Measurements from ENCODE around the gene NLGN1. TPM values are rescaled to one million over a fixed set of nuclear protein-coding genes. Genes with fewer than 3 reads are reported as not detected.

Gene NLGN1
- total RNA-seq, 1 donor from 2014 or later: 4.5 TPM

GRCh38 chr3:174100744-174101143 lies 703.2 kb downstream of the NLGN1 start:
- Histone ChIP-seq H3K4me3 (ENCODE audit: low read depth, low read length) (no peak overlapping the region), H3K36me3 (ENCODE audit: control insufficient read depth, insufficient read depth, low read length) (no peaks in the 10 kb centered on the region), H3K27me3 (ENCODE audit: control insufficient read depth, insufficient read depth, low read length) (no peaks in the 10 kb centered on the region)
- TF ChIP-seq, protein P1, sequence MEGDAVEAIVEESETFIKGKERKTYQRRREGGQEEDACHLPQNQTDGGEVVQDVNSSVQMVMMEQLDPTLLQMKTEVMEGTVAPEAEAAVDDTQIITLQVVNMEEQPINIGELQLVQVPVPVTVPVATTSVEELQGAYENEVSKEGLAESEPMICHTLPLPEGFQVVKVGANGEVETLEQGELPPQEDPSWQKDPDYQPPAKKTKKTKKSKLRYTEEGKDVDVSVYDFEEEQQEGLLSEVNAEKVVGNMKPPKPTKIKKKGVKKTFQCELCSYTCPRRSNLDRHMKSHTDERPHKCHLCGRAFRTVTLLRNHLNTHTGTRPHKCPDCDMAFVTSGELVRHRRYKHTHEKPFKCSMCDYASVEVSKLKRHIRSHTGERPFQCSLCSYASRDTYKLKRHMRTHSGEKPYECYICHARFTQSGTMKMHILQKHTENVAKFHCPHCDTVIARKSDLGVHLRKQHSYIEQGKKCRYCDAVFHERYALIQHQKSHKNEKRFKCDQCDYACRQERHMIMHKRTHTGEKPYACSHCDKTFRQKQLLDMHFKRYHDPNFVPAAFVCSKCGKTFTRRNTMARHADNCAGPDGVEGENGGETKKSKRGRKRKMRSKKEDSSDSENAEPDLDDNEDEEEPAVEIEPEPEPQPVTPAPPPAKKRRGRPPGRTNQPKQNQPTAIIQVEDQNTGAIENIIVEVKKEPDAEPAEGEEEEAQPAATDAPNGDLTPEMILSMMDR (IDR thresholded peaks at IDR 0.05; ENCODE audit: insufficient read depth, low read length, poor library complexity, severe bottlenecking): no peak
- DNase-seq (ENCODE audit: low read depth): no peak

- H3K4me3 ChIP-seq (ENCODE audit: low read depth, low read length): no peak overlapping the region
- TF ChIP-seq, protein P1 (IDR thresholded peaks at IDR 0.05; ENCODE audit: insufficient read depth, low read length, poor library complexity, severe bottlenecking): no peak
Observed at GRCh38 chr3:174101244-174101643, 703.7 kb downstream of the NLGN1 start.

GRCh38 chr3:174102274-174102673 lies 704.7 kb downstream of the NLGN1 start:
- Histone ChIP-seq H3K27me3 (ENCODE audit: control insufficient read depth, insufficient read depth, low read length) (no peaks in the 10 kb centered on the region), H3K36me3 (ENCODE audit: control insufficient read depth, insufficient read depth, low read length) (no peaks in the 10 kb centered on the region), H3K4me3 (ENCODE audit: low read depth, low read length) (no peak overlapping the region)
- TF ChIP-seq, protein P1 (IDR thresholded peaks at IDR 0.05; ENCODE audit: insufficient read depth, low read length, poor library complexity, severe bottlenecking): no peak
- DNase-seq (ENCODE audit: low read depth): no peak

More at GRCh38 chr3:174101244-174101643, 703.7 kb downstream of the NLGN1 start:
- H3K36me3 ChIP-seq (ENCODE audit: control insufficient read depth, insufficient read depth, low read length): no peaks in the 10 kb centered on the region
- no peak for DNase-seq (ENCODE audit: low read depth)
- H3K27me3 ChIP-seq (ENCODE audit: control insufficient read depth, insufficient read depth, low read length): no peaks in the 10 kb centered on the region

GRCh38 chr3:174102866-174103265 lies 705.3 kb downstream of the NLGN1 start:
- TF ChIP-seq, protein P1 (IDR thresholded peaks at IDR 0.05; ENCODE audit: insufficient read depth, low read length, poor library complexity, severe bottlenecking): no peak
- no peak overlapping the region for H3K4me3 ChIP-seq (ENCODE audit: low read depth, low read length)
- no peak for DNase-seq (ENCODE audit: low read depth)
- H3K36me3 ChIP-seq (ENCODE audit: control insufficient read depth, insufficient read depth, low read length): no peaks in the 10 kb centered on the region
- no peaks in the 10 kb centered on the region for H3K27me3 ChIP-seq (ENCODE audit: control insufficient read depth, insufficient read depth, low read length)

GRCh38 chr3:174110761-174111160 lies 713.2 kb downstream of the NLGN1 start:
- no peak for DNase-seq (ENCODE audit: low read depth)
- Histone ChIP-seq H3K36me3 (ENCODE audit: control insufficient read depth, insufficient read depth, low read length) (no peaks in the 10 kb centered on the region), H3K4me3 (ENCODE audit: low read depth, low read length) (no peak overlapping the region), H3K27me3 (ENCODE audit: control insufficient read depth, insufficient read depth, low read length) (no peaks in the 10 kb centered on the region)
- TF ChIP-seq, protein P1 (IDR thresholded peaks at IDR 0.05; ENCODE audit: insufficient read depth, low read length, poor library complexity, severe bottlenecking): no peak

DNA sequence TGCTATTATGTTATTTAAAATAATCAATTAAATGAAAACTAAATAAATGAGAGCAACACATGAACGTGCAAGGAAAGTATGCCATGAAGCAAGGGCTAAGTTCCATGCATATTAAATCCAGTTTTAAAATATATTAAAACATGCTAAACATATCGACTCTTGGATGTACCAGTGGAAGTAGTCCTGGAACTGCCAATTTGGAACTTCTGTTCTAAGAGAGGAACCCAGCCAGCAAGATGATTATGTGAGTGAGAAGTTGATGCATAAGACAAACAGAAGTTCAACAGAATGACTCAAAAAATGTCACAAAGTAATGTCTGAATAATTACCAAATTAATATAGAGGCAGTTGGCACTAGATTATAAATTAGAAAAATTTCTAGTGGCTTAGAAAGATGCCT lies 714.2 kb downstream of the NLGN1 start:
- no peak for DNase-seq (ENCODE audit: low read depth)
- TF ChIP-seq, protein P1 (IDR thresholded peaks at IDR 0.05; ENCODE audit: insufficient read depth, low read length, poor library complexity, severe bottlenecking): no peak
- Histone ChIP-seq H3K27me3 (ENCODE audit: control insufficient read depth, insufficient read depth, low read length) (no peaks in the 10 kb centered on the region), H3K4me3 (ENCODE audit: low read depth, low read length) (no peak overlapping the region), H3K36me3 (ENCODE audit: control insufficient read depth, insufficient read depth, low read length) (no peaks in the 10 kb centered on the region)
